Measurements from ENCODE around the gene HESX1. TPM values are rescaled to one million over a fixed set of nuclear protein-coding genes. Genes with fewer than 3 reads are reported as not detected.

Gene HESX1
- total RNA-seq, 1 donor from 2014 or later: 42.1 TPM

DNA sequence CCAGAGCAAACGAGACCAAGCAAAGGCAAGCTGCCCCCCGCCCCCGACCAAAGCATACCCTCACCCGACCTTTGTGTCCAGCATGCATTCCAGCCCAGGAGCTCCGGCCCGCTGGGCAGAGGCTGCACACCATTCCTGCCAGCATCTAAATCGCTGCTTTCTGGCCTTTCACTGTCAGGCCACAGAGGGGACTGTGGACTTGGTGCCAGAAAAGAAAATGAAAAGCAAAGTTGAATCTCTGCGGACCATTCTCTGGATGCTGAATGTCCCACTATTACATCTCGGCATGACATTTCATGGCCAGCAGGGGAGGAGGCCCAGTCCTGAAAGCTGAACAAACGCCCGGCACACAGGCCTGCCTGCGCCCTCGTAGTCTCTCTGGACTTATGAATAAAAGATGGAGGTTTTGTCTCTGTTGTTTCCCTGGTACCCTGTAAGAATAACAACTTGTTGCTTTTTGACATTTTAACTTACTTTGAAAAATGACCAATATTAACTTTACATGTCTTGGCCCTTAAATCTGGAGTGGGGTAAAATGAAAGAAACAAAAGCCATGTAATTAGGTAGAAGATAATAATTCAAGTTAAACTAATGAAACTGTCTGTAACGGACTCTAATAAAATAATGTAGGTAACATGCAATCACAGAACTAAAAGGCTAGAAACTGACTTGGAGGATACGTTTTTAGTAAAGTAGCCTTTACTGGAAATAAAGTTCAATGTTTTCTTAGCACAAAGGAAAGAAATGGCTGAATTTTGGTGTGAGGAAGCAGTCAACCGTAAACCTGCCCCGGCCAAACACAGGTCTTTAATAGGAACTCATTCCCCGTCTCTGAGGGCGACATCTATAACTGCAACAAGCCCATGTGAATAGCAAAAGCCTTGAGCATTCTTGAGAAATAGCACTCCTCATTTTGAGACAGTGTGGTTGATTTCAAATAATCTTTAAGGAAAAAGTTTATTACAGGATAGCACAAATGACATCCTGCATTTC lies 47.3 kb downstream of the HESX1 start:
- peaks cover 7% of the 10 kb centered on the region for H3K27me3 Mint-ChIP-seq (ENCODE audit: insufficient read depth, low read depth)
- H3K9me3 Mint-ChIP-seq: no peaks in the 10 kb centered on the region
- Histone ChIP-seq H3K79me2 (ENCODE audit: low read depth) (peaks cover 87% of the 10 kb centered on the region), H3K27ac (peak overlapping the region; percentile 60), H3K9me3 (ENCODE audit: low read depth) (no peaks in the 10 kb centered on the region), H3K4me3 (peak overlapping the region; percentile 32), H3F3A (ENCODE audit: low read depth) (peaks cover 33% of the 10 kb centered on the region), H3K36me3 (no peaks in the 10 kb centered on the region), H3K27me3 (peaks cover 42% of the 10 kb centered on the region), H3K4me2 (peak overlapping the region; percentile 63), H2AFZ (replicated peaks) (no peak overlapping the region), H4K20me1 (ENCODE audit: low read depth) (peaks cover 83% of the 10 kb centered on the region), H3K9ac (no peak overlapping the region), H3K4me1 (peaks cover 63% of the 10 kb centered on the region)
- H3K36me3 Mint-ChIP-seq: peaks cover 12% of the 10 kb centered on the region
- peak; percentile 68 for DNase-seq (ENCODE audit: low spot score)
- H3K4me1 Mint-ChIP-seq: peaks cover 93% of the 10 kb centered on the region
- TF ChIP-seq EZH2phosphoT487 (IDR thresholded peaks at IDR 0.05) (no peak), EZH2 (IDR thresholded peaks at IDR 0.05) (no peak)
- TF ChIP-seq, protein P1, sequence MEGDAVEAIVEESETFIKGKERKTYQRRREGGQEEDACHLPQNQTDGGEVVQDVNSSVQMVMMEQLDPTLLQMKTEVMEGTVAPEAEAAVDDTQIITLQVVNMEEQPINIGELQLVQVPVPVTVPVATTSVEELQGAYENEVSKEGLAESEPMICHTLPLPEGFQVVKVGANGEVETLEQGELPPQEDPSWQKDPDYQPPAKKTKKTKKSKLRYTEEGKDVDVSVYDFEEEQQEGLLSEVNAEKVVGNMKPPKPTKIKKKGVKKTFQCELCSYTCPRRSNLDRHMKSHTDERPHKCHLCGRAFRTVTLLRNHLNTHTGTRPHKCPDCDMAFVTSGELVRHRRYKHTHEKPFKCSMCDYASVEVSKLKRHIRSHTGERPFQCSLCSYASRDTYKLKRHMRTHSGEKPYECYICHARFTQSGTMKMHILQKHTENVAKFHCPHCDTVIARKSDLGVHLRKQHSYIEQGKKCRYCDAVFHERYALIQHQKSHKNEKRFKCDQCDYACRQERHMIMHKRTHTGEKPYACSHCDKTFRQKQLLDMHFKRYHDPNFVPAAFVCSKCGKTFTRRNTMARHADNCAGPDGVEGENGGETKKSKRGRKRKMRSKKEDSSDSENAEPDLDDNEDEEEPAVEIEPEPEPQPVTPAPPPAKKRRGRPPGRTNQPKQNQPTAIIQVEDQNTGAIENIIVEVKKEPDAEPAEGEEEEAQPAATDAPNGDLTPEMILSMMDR (IDR thresholded peaks at IDR 0.05): peak; percentile 42
- H3K27ac Mint-ChIP-seq: peak overlapping the region; percentile 100
- peak overlapping the region; percentile 85 for H3K4me3 Mint-ChIP-seq

DNA sequence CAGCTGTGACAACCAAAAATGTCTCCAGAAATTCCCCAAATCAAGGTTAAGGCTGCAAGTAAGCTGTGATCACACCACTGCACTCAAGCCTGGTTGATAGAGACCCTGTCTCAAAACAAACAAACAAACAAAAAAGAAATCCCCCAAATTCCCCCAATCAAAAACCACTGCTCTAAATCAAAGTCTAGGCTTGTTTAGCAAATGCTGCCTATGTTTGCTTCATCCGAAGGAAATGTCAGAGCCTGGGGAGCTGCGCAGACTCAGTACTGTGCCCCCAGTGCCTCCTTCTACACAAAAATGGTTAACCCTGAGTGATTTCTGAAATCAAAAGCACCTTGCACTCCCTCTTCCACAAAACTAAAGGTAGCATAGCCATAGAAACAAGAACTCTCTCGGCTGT lies 48.0 kb downstream of the HESX1 start:
- peak overlapping the region; percentile 85 for H3K4me3 Mint-ChIP-seq
- H3K9ac ChIP-seq: no peak overlapping the region
- no peak for DNase-seq (ENCODE audit: low spot score)
- no peaks in the 10 kb centered on the region for H3K9me3 Mint-ChIP-seq
- peaks cover 82% of the 10 kb centered on the region for H4K20me1 ChIP-seq (ENCODE audit: low read depth)
- no peaks in the 10 kb centered on the region for H3K36me3 ChIP-seq
- H3K4me1 ChIP-seq: peaks cover 56% of the 10 kb centered on the region
- peak overlapping the region; percentile 60 for H3K27ac ChIP-seq
- peaks cover 4% of the 10 kb centered on the region for H3K27me3 Mint-ChIP-seq (ENCODE audit: insufficient read depth, low read depth)
- peaks cover 16% of the 10 kb centered on the region for H3K36me3 Mint-ChIP-seq
- H3K27ac Mint-ChIP-seq: peak overlapping the region; percentile 100
- no peaks in the 10 kb centered on the region for H3K9me3 ChIP-seq (ENCODE audit: low read depth)
- peaks cover 92% of the 10 kb centered on the region for H3K4me1 Mint-ChIP-seq
- H3K4me2 ChIP-seq: peak overlapping the region; percentile 63
- peaks cover 80% of the 10 kb centered on the region for H3K79me2 ChIP-seq (ENCODE audit: low read depth)
- peak overlapping the region; percentile 32 for H3K4me3 ChIP-seq
- H3K27me3 ChIP-seq: peaks cover 35% of the 10 kb centered on the region
- H3F3A ChIP-seq (ENCODE audit: low read depth): peaks cover 34% of the 10 kb centered on the region
- H2AFZ ChIP-seq (replicated peaks): no peak overlapping the region
- TF ChIP-seq EZH2phosphoT487 (IDR thresholded peaks at IDR 0.05): no peak
- TF ChIP-seq, protein P1 (IDR thresholded peaks at IDR 0.05): no peak
- no peak for TF ChIP-seq EZH2 (IDR thresholded peaks at IDR 0.05)

DNA sequence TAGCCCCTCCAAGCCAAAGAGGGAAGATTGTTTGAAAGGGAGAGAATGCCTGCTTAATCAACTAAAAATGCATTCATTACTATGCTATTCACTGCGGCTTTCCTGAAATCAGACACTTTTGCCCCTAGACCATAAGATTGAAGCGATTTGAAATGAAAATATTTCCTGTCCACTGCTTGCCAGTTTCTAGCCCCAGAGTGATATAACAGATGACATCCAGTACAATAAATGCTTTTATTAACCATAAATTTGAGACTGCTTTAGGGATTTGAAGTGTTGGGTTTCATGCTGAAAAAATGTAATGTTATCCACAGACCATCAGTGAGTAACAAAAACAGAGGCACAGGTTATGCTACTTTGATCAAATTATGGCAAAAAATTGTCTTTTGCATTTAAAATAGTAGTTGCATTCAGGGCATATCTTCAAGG lies 48.7 kb downstream of the HESX1 start:
- H3K36me3 ChIP-seq: no peaks in the 10 kb centered on the region
- no peaks in the 10 kb centered on the region for H3K9me3 ChIP-seq (ENCODE audit: low read depth)
- H3F3A ChIP-seq (ENCODE audit: low read depth): peaks cover 34% of the 10 kb centered on the region
- TF ChIP-seq EZH2phosphoT487 (IDR thresholded peaks at IDR 0.05) (no peak), EZH2 (IDR thresholded peaks at IDR 0.05) (no peak)
- TF ChIP-seq, protein P1 (IDR thresholded peaks at IDR 0.05): no peak
- H3K27ac ChIP-seq: no peak overlapping the region
- DNase-seq (ENCODE audit: low spot score): no peak
- Mint-ChIP-seq H3K36me3 (peaks cover 17% of the 10 kb centered on the region), H3K27ac (peak overlapping the region; percentile 100), H3K27me3 (ENCODE audit: insufficient read depth, low read depth) (peaks cover 2% of the 10 kb centered on the region), H3K4me3 (peak overlapping the region; percentile 85), H3K9me3 (no peaks in the 10 kb centered on the region), H3K4me1 (peaks cover 86% of the 10 kb centered on the region)
- H3K4me1 ChIP-seq: peaks cover 55% of the 10 kb centered on the region
- H3K79me2 ChIP-seq (ENCODE audit: low read depth): peaks cover 72% of the 10 kb centered on the region
- H3K27me3 ChIP-seq: peaks cover 28% of the 10 kb centered on the region
- no peak overlapping the region for H3K4me3 ChIP-seq
- peak overlapping the region; percentile 63 for H3K4me2 ChIP-seq
- no peak overlapping the region for H2AFZ ChIP-seq (replicated peaks)
- no peak overlapping the region for H3K9ac ChIP-seq
- H4K20me1 ChIP-seq (ENCODE audit: low read depth): peaks cover 75% of the 10 kb centered on the region
